Lung (tissue), 12 donors: ENCODE measurements around the gene RAB3GAP1. TPM values are rescaled to one million over a fixed set of nuclear protein-coding genes. Genes with fewer than 3 reads are reported as not detected.
A peak's percentile ranks its signal among the peaks of the same experiment; 100 is the strongest.

ENCODE experiments used
- ATAC-seq: fragments of 200-7000 bp; cut with Tn5 transposase; one replicate; pipeline ENCODE4 v1.9.1; 2020; ENCODE audit warnings: moderate number of reproducible peaks; ENCODE audit not compliant: insufficient read depth, low FRiP score
- DNase-seq, 3 donors: peaks; one replicate each; pipeline ENCODE4 v3.0.0-alpha.2; 2013 to 2017
- H3K27ac ChIP-seq, 2 donors: one replicate each; pipeline ENCODE4 v1.5.1; 2013; ENCODE audit warnings: mild to moderate bottlenecking in 2 of 2, moderate library complexity in 2 of 2, control low read depth in 1 of 2, inconsistent platforms in 1 of 2, low read depth in 1 of 2, low read length in 1 of 2
- H3K27me3 ChIP-seq, 3 donors: one replicate each; pipeline ENCODE4 v1.5.1; 2013; ENCODE audit warnings: low read length in 2 of 3; ENCODE audit not compliant: control insufficient read depth in 3 of 3, insufficient read depth in 3 of 3
- H3K36me3 ChIP-seq, 4 donors: one replicate each; pipeline ENCODE4 v1.5.1; 2013; ENCODE audit warnings: low read length in 4 of 4, mild to moderate bottlenecking in 1 of 4, moderate library complexity in 1 of 4; ENCODE audit not compliant: control insufficient read depth in 4 of 4, insufficient read depth in 4 of 4
- H3K4me1 ChIP-seq, 5 donors: one replicate each; pipeline ENCODE4 v1.5.1; 2013; ENCODE audit warnings: low read length in 5 of 5, mild to moderate bottlenecking in 2 of 5, moderate library complexity in 1 of 5; ENCODE audit not compliant: control insufficient read depth in 5 of 5, insufficient read depth in 5 of 5
- H3K4me3 ChIP-seq: one replicate; pipeline ENCODE4 v1.5.1; 2013; ENCODE audit warnings: mild to moderate bottlenecking, control low read depth, moderate library complexity
- H3K9ac ChIP-seq, 2 donors: one replicate each; pipeline ENCODE4 v1.5.1; 2013; ENCODE audit warnings: low read length in 2 of 2, control low read depth in 1 of 2; ENCODE audit not compliant: insufficient read depth in 1 of 2
- H3K9me3 ChIP-seq, 4 donors: one replicate each; pipeline ENCODE4 v1.5.1; 2013; ENCODE audit warnings: low read length in 3 of 4, mild to moderate bottlenecking in 1 of 4, moderate library complexity in 1 of 4; ENCODE audit not compliant: control insufficient read depth in 4 of 4, insufficient read depth in 3 of 4
- CTCF ChIP-seq: IDR thresholded peaks from 2 replicates; pipeline ENCODE4 v1.5.1; 2012; ENCODE audit warnings: mild to moderate bottlenecking; ENCODE audit errors: control extremely low read depth, extremely low read depth
- WGBS, 2 donors: extraction: QIAGEN DNeasy Blood & Tissue Kit; methylation state at CpG; one replicate each; pipeline ENCODE4 v1.1.7; 2013; 5-methylcytosine and 5-hydroxymethylcytosine counted together
- polyA plus RNA-seq, 2 donors: library from polyadenylated mRNA; stranded (reverse); fragments of 200-250 nt; gene quantifications; one replicate each; pipeline ENCODE4 v1.2.1, GENCODE V29; 2013
- total RNA-seq, 2 donors: library from RNA; depleted of rRNA in 1 of 2; stranded (reverse); fragments of >200 nt in 1 of 2; gene quantifications; one replicate each; pipeline ENCODE4 v1.2.1, GENCODE V29; 2014 to 2021
- donor health status: control.
- donor health status: control.
- donor health status: Bipolar disorder and iron deficiency.
- donor health status: healthy.
- donor health status: DM: yes; HTN: yes; CAD: no.

Gene RAB3GAP1
- total and polyA plus RNA-seq, 4 donors = 15.2 to 107 (median 25.4) TPM

DNA sequence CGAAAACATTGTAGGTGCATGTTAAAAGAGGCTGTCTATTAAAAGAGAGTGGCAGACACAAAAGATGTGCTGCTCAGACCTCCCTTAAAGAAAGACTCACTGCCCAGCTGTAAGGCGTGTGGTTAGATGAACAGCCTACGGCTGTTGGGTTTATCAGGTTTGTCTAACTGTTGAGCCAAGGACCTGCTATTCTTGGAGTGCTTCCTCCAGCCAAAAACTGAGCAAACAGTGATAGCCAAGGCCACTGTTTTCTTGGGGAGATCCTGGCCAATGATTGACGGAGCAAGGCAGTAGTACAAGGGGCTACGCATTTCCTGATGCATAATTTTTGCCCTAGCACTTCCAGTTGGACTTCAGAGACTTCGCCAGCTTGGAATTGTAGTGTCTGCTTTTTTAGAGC, 1.4 kb upstream of the RAB3GAP1 start:
- H3K9me3 ChIP-seq = no peaks in the 10 kb centered on the region
- 80 to 90% methylated on average over 6 of the region's 6 CpGs for WGBS, 2 donors
- H3K4me3 ChIP-seq = no peak overlapping the region
- peak overlapping the region in 1 of 2 donors; percentile 65 for H3K27ac ChIP-seq
- no peak overlapping the region for H3K9ac ChIP-seq
- TF ChIP-seq CTCF = no peak
- peaks cover 0 to 16% (median 5%) of the 10 kb centered on the region in 5 donors for H3K4me1 ChIP-seq
- no peak for ATAC-seq
- DNase-seq = no peak
- H3K36me3 ChIP-seq = no peaks in the 10 kb centered on the region
- H3K27me3 ChIP-seq = no peaks in the 10 kb centered on the region

DNA sequence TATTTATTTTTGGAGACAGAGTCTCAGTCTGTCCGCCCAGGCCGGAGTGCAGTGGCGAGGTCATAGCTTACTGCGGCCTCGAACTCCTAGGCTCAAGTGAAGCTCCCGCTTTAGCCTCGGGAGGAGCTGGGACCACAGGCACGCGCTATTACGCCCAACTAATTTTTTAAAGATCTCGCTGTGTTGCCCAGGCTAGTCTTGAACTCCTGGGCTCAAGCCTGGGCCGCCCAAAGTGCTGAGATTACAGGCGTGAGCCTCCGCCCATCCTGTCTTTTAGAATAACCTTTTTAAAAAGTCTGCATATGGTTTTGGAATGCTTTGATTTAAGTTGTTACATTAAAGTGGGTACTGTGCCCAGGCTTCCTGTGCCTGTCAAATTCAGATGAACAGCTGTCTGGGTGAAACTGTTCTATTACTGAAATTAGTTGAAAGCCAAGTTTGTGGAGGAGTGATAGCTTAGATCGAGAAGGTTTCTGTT, 944 bp downstream of the RAB3GAP1 start:
- H3K4me1 ChIP-seq = peaks cover 2 to 16% (median 5%) of the 10 kb centered on the region in 5 donors
- 11 to 27% methylated on average over 15 of the region's 15 CpGs for WGBS, 2 donors
- ATAC-seq = no peak
- peak overlapping the region; percentile 95 for H3K4me3 ChIP-seq
- DNase-seq = peak in 1 of 3 donors; percentile 14
- H3K9me3 ChIP-seq = no peaks in the 10 kb centered on the region
- H3K27me3 ChIP-seq = no peaks in the 10 kb centered on the region
- H3K9ac ChIP-seq = peak overlapping the region; percentile 97 to 98
- no peak for TF ChIP-seq CTCF
- H3K27ac ChIP-seq = peak overlapping the region; percentile 94 to 100
- H3K36me3 ChIP-seq = peaks cover 0 to 3% (median 0%) of the 10 kb centered on the region in 4 donors

DNA sequence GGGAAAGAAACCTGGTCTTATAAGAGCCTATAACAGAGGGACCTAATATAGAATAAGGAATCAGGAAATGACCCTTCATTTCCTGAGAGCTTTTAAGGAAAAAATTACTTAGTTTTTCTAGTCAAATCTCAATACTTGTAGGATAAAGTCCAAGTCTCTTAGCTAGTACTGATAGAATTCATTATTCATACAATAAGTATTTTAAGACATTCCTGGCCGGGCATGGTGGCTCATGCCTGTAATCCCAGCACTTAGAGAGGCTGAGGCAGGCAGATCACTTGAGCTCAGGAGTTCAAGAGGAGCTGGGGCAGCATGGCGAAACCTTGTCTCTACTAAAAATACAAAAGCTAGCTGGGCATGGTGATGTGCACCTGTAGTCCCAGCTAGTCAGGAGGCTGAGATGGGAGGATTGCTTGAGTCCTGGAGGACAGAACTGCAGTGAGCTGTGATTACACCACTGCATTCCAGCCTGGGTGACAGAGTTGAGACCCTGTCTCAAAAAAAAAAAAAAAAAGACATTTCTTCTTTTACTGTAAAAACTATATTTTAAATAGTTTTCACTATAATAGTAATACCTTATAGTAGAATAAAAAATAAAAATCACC, 3.2 kb downstream of the RAB3GAP1 start:
- H3K27ac ChIP-seq = no peak overlapping the region
- DNase-seq (peak in 1 of 3 donors; percentile 12), ATAC-seq (no peak)
- H3K9me3 ChIP-seq = no peaks in the 10 kb centered on the region
- 77 to 87% methylated on average over 2 of the region's 2 CpGs for WGBS, 2 donors
- peaks cover 2 to 16% (median 5%) of the 10 kb centered on the region in 5 donors for H3K4me1 ChIP-seq
- no peak overlapping the region for H3K4me3 ChIP-seq
- TF ChIP-seq CTCF = no peak
- no peak overlapping the region for H3K9ac ChIP-seq
- H3K36me3 ChIP-seq = peaks cover 0 to 3% (median under 1%) of the 10 kb centered on the region in 4 donors
- H3K27me3 ChIP-seq = no peaks in the 10 kb centered on the region

DNA sequence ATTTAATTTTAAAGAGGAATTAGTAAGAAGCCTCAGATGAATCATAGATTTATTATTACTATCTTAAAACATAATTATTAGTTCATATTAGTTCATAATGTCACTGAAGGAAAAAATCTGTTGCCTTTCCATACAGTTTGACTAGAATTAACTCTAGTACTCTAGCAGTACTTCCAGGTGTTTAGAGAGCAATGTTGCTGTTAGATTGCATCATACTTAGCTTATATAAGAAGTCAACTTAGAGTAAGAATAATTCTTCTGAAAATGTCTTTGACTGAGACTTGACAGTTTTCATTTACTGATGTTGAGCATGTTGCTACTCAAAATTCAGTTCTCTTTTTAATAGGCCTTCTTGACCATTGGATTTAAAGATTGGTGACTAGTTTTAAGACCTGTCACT, 4.7 kb downstream of the RAB3GAP1 start:
- Histone ChIP-seq H3K4me3 (no peak overlapping the region), H3K27ac (no peak overlapping the region), H3K36me3 (peaks cover 0 to 10% (median 4%) of the 10 kb centered on the region in 4 donors), H3K9ac (no peak overlapping the region), H3K27me3 (no peaks in the 10 kb centered on the region), H3K9me3 (no peaks in the 10 kb centered on the region), H3K4me1 (peaks cover 2 to 16% (median 5%) of the 10 kb centered on the region in 5 donors)
- TF ChIP-seq CTCF = no peak
- no peak for ATAC-seq
- no peak for DNase-seq
